Stomach (tissue), 9 donors: ENCODE data around the gene EIF4G3. TPM values are rescaled to one million over a fixed set of nuclear protein-coding genes. Genes with fewer than 3 reads are reported as not detected.

Source experiments
- DNase-seq, 2 donors: peaks; one replicate each; pipeline versions ENCODE4 v3.0.0 to v3.0.0-alpha.2; 2013 to 2019
- H3K27ac ChIP-seq, 5 donors: fragments of 200-600 bp in 4 of 5; sonication (generic) in 4 of 5; one replicate each; pipeline ENCODE4 v1.5.1; 2013 to 2019; ENCODE audit warnings: mild to moderate bottlenecking in 1 of 5, moderate library complexity in 1 of 5
- H3K27me3 ChIP-seq, 3 donors: fragments of 200-600 bp; sonication (generic); one replicate each; pipeline ENCODE4 v1.5.1; 2017 to 2019; ENCODE audit warnings: mixed run types in 1 of 3
- H3K36me3 ChIP-seq, 4 donors: fragments of 200-600 bp; sonication (generic); 1 replicate in 3 of 4; 2 replicates in 1 of 4; pipeline ENCODE4 v1.5.1; 2016 to 2019
- H3K4me1 ChIP-seq, 4 donors: fragments of 200-600 bp; sonication (generic); one replicate each; pipeline ENCODE4 v1.5.1; 2016 to 2019
- H3K4me3 ChIP-seq, 4 donors: fragments of 200-600 bp; sonication (generic) in 3 of 4; one replicate each; pipeline ENCODE4 v1.5.1; 2016 to 2019; ENCODE audit warnings: mild to moderate bottlenecking in 1 of 4
- H3K9me3 ChIP-seq, 4 donors: fragments of 200-600 bp; sonication (generic); one replicate each; pipeline ENCODE4 v1.5.1; 2016 to 2019
- EP300 ChIP-seq: sonication (generic); formaldehyde crosslinking; IDR thresholded peaks from one replicate; pipeline ENCODE4 v1.6.1; 2017; ENCODE audit warnings: antibody characterized with exemption
- POLR2A ChIP-seq, 4 donors: fragments of 450-650 bp; IDR thresholded peaks; one replicate each; pipeline ENCODE4 v1.6.1; 2016; ENCODE audit warnings: antibody characterized with exemption in 4 of 4, control low read depth in 2 of 4, mild to moderate bottlenecking in 1 of 4, moderate library complexity in 1 of 4
- POLR2AphosphoS5 ChIP-seq, 3 donors: sonication (generic); formaldehyde crosslinking; IDR thresholded peaks; one replicate each; pipeline ENCODE4 v1.6.1; 2016; ENCODE audit warnings: antibody characterized with exemption in 3 of 3
- WGBS, 5 donors: extraction: QIAGEN DNeasy Blood & Tissue Kit in 3 of 5; methylation state at CpG; one replicate each; pipeline versions ENCODE4 v1.1.5 to v1.1.7; 2013 to 2018; 5-methylcytosine and 5-hydroxymethylcytosine counted together
- intact Hi-C: fragments of 100-400 bp; cut with DNase I; formaldehyde crosslinking; loops from one replicate; pipeline ENCODE4 v1.15.1; 2023; ENCODE audit warnings: low total_unique reads
- polyA plus RNA-seq, 3 donors: library from polyadenylated mRNA; stranded (reverse); fragments of 200-250 nt; gene quantifications; one replicate each; pipeline ENCODE4 v1.2.3, GENCODE V29; 2013
- total RNA-seq, 5 donors: library from RNA; depleted of rRNA; stranded (reverse); fragments of >200 nt; gene quantifications; one replicate each; pipeline versions ENCODE4 v1.1.0 to v1.2.3, GENCODE V29; 2014 to 2016
- TF ChIP-seq, protein P1 (sequence below), 7 experiments: fragments of 450-650 bp in 4 of 7; fragments of 200-600 bp in 3 of 7; sonication (generic) in 3 of 7; IDR thresholded peaks; one replicate each; pipeline ENCODE4 v1.5.1; 2016 to 2019; ENCODE audit warnings: antibody characterized with exemption in 7 of 7, control low read depth in 2 of 7, mild to moderate bottlenecking in 1 of 7
- donor health status: healthy with polysubstance abuse.
- donor health status: Bipolar disorder and iron deficiency.
- donor health status: healthy.

EIF4G3 gene
- total and polyA plus RNA-seq, 8 donors = 6.3 to 63.3 (median 44.7) TPM

DNA sequence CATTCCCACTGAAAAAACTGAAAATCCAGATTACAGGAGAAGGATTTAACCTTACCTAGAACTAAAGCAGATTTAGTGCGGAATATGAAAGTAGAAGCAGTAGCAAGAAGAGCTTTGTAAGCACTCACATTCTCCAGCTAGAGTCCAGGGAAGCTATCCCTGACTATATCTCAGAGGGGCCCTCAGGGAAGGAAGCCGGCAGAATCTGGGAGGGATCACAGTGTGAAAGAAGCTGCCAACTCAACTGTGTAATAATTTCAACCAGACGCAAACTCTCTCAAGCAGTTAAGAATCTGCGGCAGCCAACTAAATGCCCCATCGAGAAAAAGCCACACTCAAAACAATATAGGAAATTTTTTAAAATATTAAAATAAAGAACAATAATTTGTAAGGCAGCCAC is 163.8 kb downstream of the EIF4G3 start:
- WGBS, 5 donors = 71 to 87% (median 79%) methylated on average over 5 of the region's 5 CpGs
- TF ChIP-seq POLR2A (IDR thresholded peaks at IDR 0.05) = no peak
- TF ChIP-seq, protein P1, sequence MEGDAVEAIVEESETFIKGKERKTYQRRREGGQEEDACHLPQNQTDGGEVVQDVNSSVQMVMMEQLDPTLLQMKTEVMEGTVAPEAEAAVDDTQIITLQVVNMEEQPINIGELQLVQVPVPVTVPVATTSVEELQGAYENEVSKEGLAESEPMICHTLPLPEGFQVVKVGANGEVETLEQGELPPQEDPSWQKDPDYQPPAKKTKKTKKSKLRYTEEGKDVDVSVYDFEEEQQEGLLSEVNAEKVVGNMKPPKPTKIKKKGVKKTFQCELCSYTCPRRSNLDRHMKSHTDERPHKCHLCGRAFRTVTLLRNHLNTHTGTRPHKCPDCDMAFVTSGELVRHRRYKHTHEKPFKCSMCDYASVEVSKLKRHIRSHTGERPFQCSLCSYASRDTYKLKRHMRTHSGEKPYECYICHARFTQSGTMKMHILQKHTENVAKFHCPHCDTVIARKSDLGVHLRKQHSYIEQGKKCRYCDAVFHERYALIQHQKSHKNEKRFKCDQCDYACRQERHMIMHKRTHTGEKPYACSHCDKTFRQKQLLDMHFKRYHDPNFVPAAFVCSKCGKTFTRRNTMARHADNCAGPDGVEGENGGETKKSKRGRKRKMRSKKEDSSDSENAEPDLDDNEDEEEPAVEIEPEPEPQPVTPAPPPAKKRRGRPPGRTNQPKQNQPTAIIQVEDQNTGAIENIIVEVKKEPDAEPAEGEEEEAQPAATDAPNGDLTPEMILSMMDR (IDR thresholded peaks at IDR 0.05) = no peak
- no peak for TF ChIP-seq EP300
- no peak for TF ChIP-seq POLR2AphosphoS5 (IDR thresholded peaks at IDR 0.05)
- Histone ChIP-seq H3K4me1 (peaks cover 0 to 23% (median 0%) of the 10 kb centered on the region in 4 donors), H3K36me3 (no peaks in the 10 kb centered on the region), H3K4me3 (no peak overlapping the region), H3K9me3 (no peaks in the 10 kb centered on the region), H3K27ac (peak overlapping the region in 1 of 5 donors; percentile 60), H3K27me3 (no peaks in the 10 kb centered on the region)
- intact Hi-C loops = no loop called here
- peak in 1 of 2 donors; percentile 73 for DNase-seq

- H3K27ac ChIP-seq = no peak overlapping the region
- H3K27me3 ChIP-seq = no peaks in the 10 kb centered on the region
- no peaks in the 10 kb centered on the region for H3K36me3 ChIP-seq
- H3K4me1 ChIP-seq = peaks cover 0 to 33% (median 13%) of the 10 kb centered on the region in 4 donors
- no peaks in the 10 kb centered on the region for H3K9me3 ChIP-seq
- 69 to 78% (median 76%) methylated on average over 1 of the region's 1 CpG for WGBS, 5 donors
- TF ChIP-seq POLR2A (IDR thresholded peaks at IDR 0.05) = no peak
- TF ChIP-seq POLR2AphosphoS5 (IDR thresholded peaks at IDR 0.05) = no peak
- TF ChIP-seq EP300 = no peak
- TF ChIP-seq, protein P1 (IDR thresholded peaks at IDR 0.05) = no peak
- no peak for DNase-seq
- no peak overlapping the region for H3K4me3 ChIP-seq
- intact Hi-C loops = no loop called here
Observed at GRCh38 chr1:21007876-21008275, 168.8 kb downstream of the EIF4G3 start.

DNA sequence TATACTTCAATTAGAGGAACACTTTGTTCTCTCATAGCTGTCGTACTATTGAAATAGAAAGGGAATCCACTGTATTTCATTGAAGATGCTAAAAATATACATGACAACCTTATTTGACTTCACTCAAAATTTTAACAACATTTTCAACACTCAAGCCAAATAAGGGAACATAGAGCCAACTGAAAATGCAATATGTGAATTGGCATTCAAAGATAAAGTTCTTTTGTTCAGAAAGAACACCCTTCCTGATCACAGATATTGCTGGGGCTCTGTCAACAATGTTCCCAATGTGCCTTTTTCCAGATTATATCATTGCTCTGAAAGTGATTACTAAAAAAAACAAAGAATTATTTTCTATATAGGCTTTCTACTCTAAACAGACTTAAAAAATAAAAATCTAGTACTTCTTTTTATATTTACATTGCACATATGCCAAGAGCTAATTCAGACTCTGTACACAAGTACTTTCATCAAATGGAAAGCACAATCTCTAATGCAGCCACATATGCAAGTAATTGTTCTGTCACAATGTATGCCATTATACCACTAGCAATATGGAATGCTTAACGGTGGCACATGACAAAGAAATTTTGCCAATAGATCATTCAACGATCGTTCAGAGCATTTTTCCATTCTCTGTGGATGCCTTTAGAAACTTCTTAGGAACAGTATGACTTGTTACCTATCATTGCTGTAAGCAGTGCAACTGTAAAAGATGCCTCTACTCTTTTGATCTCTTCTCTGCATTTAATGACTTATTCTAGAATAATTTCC is 171.0 kb downstream of the EIF4G3 start:
- H3K27me3 ChIP-seq = no peaks in the 10 kb centered on the region
- H3K4me1 ChIP-seq = peaks cover 0 to 36% (median 13%) of the 10 kb centered on the region in 4 donors
- H3K9me3 ChIP-seq = no peaks in the 10 kb centered on the region
- intact Hi-C loops = no loop called here
- no peak overlapping the region for H3K4me3 ChIP-seq
- TF ChIP-seq POLR2AphosphoS5 (IDR thresholded peaks at IDR 0.05) = no peak
- no peak for TF ChIP-seq POLR2A (IDR thresholded peaks at IDR 0.05)
- no peak for TF ChIP-seq EP300
- TF ChIP-seq, protein P1 (IDR thresholded peaks at IDR 0.05) = no peak
- H3K36me3 ChIP-seq = no peaks in the 10 kb centered on the region
- no peak for DNase-seq
- WGBS, 5 donors = 31 to 60% (median 45%) methylated on average over 4 of the region's 4 CpGs
- no peak overlapping the region for H3K27ac ChIP-seq

- intact Hi-C loops = no loop called here
- no peaks in the 10 kb centered on the region for H3K9me3 ChIP-seq
- no peak for DNase-seq
- WGBS, 5 donors = 93 to 97% (median 96%) methylated on average over 3 of the region's 3 CpGs
- peaks cover 0 to 3% (median 0%) of the 10 kb centered on the region in 4 donors for H3K36me3 ChIP-seq
- no peak for TF ChIP-seq POLR2A (IDR thresholded peaks at IDR 0.05)
- no peak for TF ChIP-seq EP300
- TF ChIP-seq, protein P1 (IDR thresholded peaks at IDR 0.05) = no peak
- TF ChIP-seq POLR2AphosphoS5 (IDR thresholded peaks at IDR 0.05) = no peak
- H3K4me3 ChIP-seq = no peak overlapping the region
- no peak overlapping the region for H3K27ac ChIP-seq
- H3K4me1 ChIP-seq = peaks cover 0 to 33% (median 16%) of the 10 kb centered on the region in 4 donors
- H3K27me3 ChIP-seq = no peaks in the 10 kb centered on the region
Observed at GRCh38 chr1:21003281-21004045, 173.2 kb downstream of the EIF4G3 start.
